ENCODE measurements around the gene PCDHB1.
"Not testable (repeated sequence)": the region's sequence is repeated elsewhere in the genome, so short reads cannot be mapped to it uniquely, and the experiment has no call there.

PCDHB1 gene

GRCh38 chr5:141095263-141095641 is 44.1 kb downstream of the PCDHB1 start:
- no peak for DNase-seq (ENCODE audit: low read depth in 2 of 2)
- TF ChIP-seq CTCF (IDR thresholded peaks at IDR 0.05; ENCODE audit: low read depth, low read length) = no peak
- H3K4me3 ChIP-seq (replicated peaks in 1 of 2; ENCODE audit: low read depth in 2 of 2, low read length in 2 of 2) = no peak overlapping the region

GRCh38 chr5:141096181-141096580 is 45.0 kb downstream of the PCDHB1 start:
- H3K4me3 ChIP-seq (replicated peaks in 1 of 2; ENCODE audit: low read depth in 2 of 2, low read length in 2 of 2); DNase-seq (ENCODE audit: low read depth in 2 of 2): not testable (repeated sequence)

GRCh38 chr5:141096586-141096985 is 45.4 kb downstream of the PCDHB1 start:
- DNase-seq (ENCODE audit: low read depth in 2 of 2); H3K4me3 ChIP-seq (replicated peaks in 1 of 2; ENCODE audit: low read depth in 2 of 2, low read length in 2 of 2): not testable (repeated sequence)

- H3K4me3 ChIP-seq (replicated peaks in 1 of 2; ENCODE audit: low read depth in 2 of 2, low read length in 2 of 2) = no peak within 1 kb of the TSS
- DNase-seq (ENCODE audit: low read depth in 2 of 2) = peak in 1 of 2 donors; percentile 41
- no peak for TF ChIP-seq CTCF (IDR thresholded peaks at IDR 0.05; ENCODE audit: low read depth, low read length)
These were observed 49.1 kb downstream of the PCDHB1 start, which contains the start of gene PCDHB3 for GRCh38 chr5:141100243-141100805. PCDHB3 (plus strand) TSS chr5:141100473; CDS start chr5:141100650, 177 bp downstream.

- H3K4me3 ChIP-seq (replicated peaks in 1 of 2; ENCODE audit: low read depth in 2 of 2, low read length in 2 of 2) = no peak overlapping the region
- TF ChIP-seq CTCF (IDR thresholded peaks at IDR 0.05; ENCODE audit: low read depth, low read length) = no peak
- DNase-seq (ENCODE audit: low read depth in 2 of 2) = no peak
These were observed 49.9 kb downstream of the PCDHB1 start for GRCh38 chr5:141101059-141101458.

- H3K4me3 ChIP-seq (replicated peaks in 1 of 2; ENCODE audit: low read depth in 2 of 2, low read length in 2 of 2); DNase-seq (ENCODE audit: low read depth in 2 of 2): not testable (repeated sequence)
These were observed 50.9 kb downstream of the PCDHB1 start for GRCh38 chr5:141102070-141102469.

GRCh38 chr5:141102471-141102870 is 51.3 kb downstream of the PCDHB1 start:
- H3K4me3 ChIP-seq (replicated peaks in 1 of 2; ENCODE audit: low read depth in 2 of 2, low read length in 2 of 2); DNase-seq (ENCODE audit: low read depth in 2 of 2): not testable (repeated sequence)

- TF ChIP-seq CTCF (IDR thresholded peaks at IDR 0.05; ENCODE audit: low read depth, low read length) = no peak
These were observed 54.2 kb downstream of the PCDHB1 start for GRCh38 chr5:141105350-141105749.

More at GRCh38 chr5:141105350-141105749, 54.2 kb downstream of the PCDHB1 start:
- H3K4me3 ChIP-seq (replicated peaks in 1 of 2; ENCODE audit: low read depth in 2 of 2, low read length in 2 of 2) = no peak overlapping the region
- DNase-seq (ENCODE audit: low read depth in 2 of 2) = no peak

All from cardiac fibroblast (primary cell).